PC-3 (cell line): ENCODE results near the gene ACTR10. TPM values are rescaled to one million over a fixed set of nuclear protein-coding genes. Genes with fewer than 3 reads are reported as not detected.
A peak's percentile ranks its signal among the peaks of the same experiment; 100 is the strongest.

ENCODE experiments used
- ATAC-seq: fragments of 200-7000 bp; cut with Tn5 transposase; 2 replicates; pipeline ENCODE4 v1.9.1; 2020; ENCODE audit warnings: mild to moderate bottlenecking, moderate library complexity
- BruUV-seq: library from RNA; stranded (reverse); fragments of 400-500 nt; replicated peaks from 2 replicates; lab custom pipeline; 2021; lab: Mats Ljungman, UMichigan
- CTCF ChIA-PET: fragments of 300-600 bp; sonication (Branson Sonifier 250); formaldehyde crosslinking; loops from one replicate; lab custom pipeline; 2022; ENCODE audit warnings: antibody characterized with exemption; lab: Charles Lee
- POLR2A ChIA-PET: fragments of 300-600 bp; sonication (Branson Sonifier 250); formaldehyde crosslinking; loops from one replicate; lab custom pipeline; 2022; ENCODE audit warnings: antibody characterized with exemption; ENCODE audit not compliant: unreplicated experiment; lab: Charles Lee
- DNase-seq: peaks from one replicate; pipeline ENCODE4 v3.0.0-alpha.2; 2015
- H2AFZ ChIP-seq: fragments of 300-600 bp; sonication (generic); 2 replicates; pipeline ENCODE4 v1.6.0; 2016; ENCODE audit warnings: antibody characterized with exemption, low read length
- H3F3A ChIP-seq: fragments of 300-600 bp; sonication (generic); one replicate; pipeline ENCODE4 v1.6.0; 2017; ENCODE audit warnings: antibody characterized with exemption, low read length, control low read depth, mild to moderate bottlenecking; ENCODE audit not compliant: unreplicated experiment
- H3K27ac ChIP-seq: fragments of 300-600 bp; sonication (generic); 2 replicates; pipeline ENCODE4 v1.5.1; 2016; ENCODE audit warnings: mild to moderate bottlenecking, low read length
- H3K27me3 ChIP-seq: fragments of 300-600 bp; sonication (generic); 2 replicates; pipeline ENCODE4 v1.6.1; 2016; ENCODE audit warnings: low read length, mixed read lengths
- H3K36me3 ChIP-seq: fragments of 300-600 bp; sonication (generic); 2 replicates; pipeline ENCODE4 v1.6.1; 2016; ENCODE audit warnings: low read depth, mixed run types, low read length, mixed read lengths
- H3K4me1 ChIP-seq: fragments of 300-600 bp; sonication (generic); 2 replicates; pipeline ENCODE4 v1.5.1; 2016; ENCODE audit warnings: low read length; ENCODE audit not compliant: insufficient read depth
- H3K4me2 ChIP-seq: fragments of 300-600 bp; sonication (generic); 2 replicates; pipeline ENCODE4 v1.6.0; 2016; ENCODE audit warnings: low read length
- H3K4me3 ChIP-seq: fragments of 300-600 bp; sonication (generic); 2 replicates; pipeline ENCODE4 v1.5.1; 2016; ENCODE audit warnings: mild to moderate bottlenecking, low read length, mixed read lengths
- H3K79me2 ChIP-seq: fragments of 300-600 bp; sonication (generic); 2 replicates; pipeline ENCODE4 v1.6.1; 2017; ENCODE audit warnings: low read length, mixed read lengths
- H3K9ac ChIP-seq: fragments of 300-600 bp; sonication (generic); 2 replicates; pipeline ENCODE4 v1.6.0; 2016; ENCODE audit warnings: mild to moderate bottlenecking, low read length
- H3K9me2 ChIP-seq: fragments of 300-600 bp; sonication (generic); replicated peaks from 2 replicates; pipeline ENCODE4 v1.6.1; 2016; ENCODE audit warnings: mixed run types, low read length, mixed read lengths
- H3K9me3 ChIP-seq: fragments of 300-600 bp; sonication (generic); 2 replicates; pipeline ENCODE4 v1.6.1; 2016; ENCODE audit warnings: low read length, mixed read lengths
- H4K20me1 ChIP-seq: fragments of 300-600 bp; sonication (generic); 2 replicates; pipeline ENCODE4 v1.6.1; 2016; ENCODE audit warnings: low read length, mixed read lengths
- CTCF ChIP-seq: fragments of 300-600 bp; sonication (generic); conservative IDR thresholded peaks from 2 replicates; pipeline ENCODE4 v1.5.1; 2017; ENCODE audit warnings: antibody characterized with exemption, low read depth, mild to moderate bottlenecking, low read length
- EZH2 ChIP-seq: fragments of 300-600 bp; sonication (generic); IDR thresholded peaks from one replicate; pipeline ENCODE4 v1.6.1; 2017; ENCODE audit warnings: antibody characterized with exemption, mild to moderate bottlenecking, low read length; ENCODE audit not compliant: unreplicated experiment
- EZH2phosphoT487 ChIP-seq: fragments of 300-600 bp; sonication (generic); IDR thresholded peaks from 2 replicates; pipeline ENCODE4 v1.6.1; 2018; ENCODE audit warnings: mild to moderate bottlenecking, antibody characterized with exemption, low read length, borderline replicate concordance
- intact Hi-C: fragments of 100-400 bp; cut with micrococcal nuclease; formaldehyde crosslinking; loops from 2 replicates; pipeline ENCODE4 v1.9.0; 2023
- total RNA-seq: library from RNA; depleted of rRNA; stranded (reverse); fragments of >200 nt; gene quantifications from 2 replicates; pipeline ENCODE4 v1.2.3, GENCODE V29; 2014

ACTR10 gene
- total RNA-seq, 1 experiment from 2014 or later: 126 TPM

GRCh38 chr14:58151133-58152013 is 48.6 kb upstream of the ACTR10 start:
- TF ChIP-seq EZH2 (peak; percentile 93), CTCF (no peak), EZH2phosphoT487 (peak; percentile 64; the same call in 1 of the 2 replicates)
- Histone ChIP-seq H3K79me2 (no peaks in the 10 kb centered on the region), H3F3A (no peaks in the 10 kb centered on the region), H3K36me3 (no peaks in the 10 kb centered on the region), H3K4me1 (peaks cover 12% of the 10 kb centered on the region), H3K4me3 (peak overlapping the region; percentile 73), H3K9ac (peak overlapping the region; percentile 3; the same call in 1 of the 2 replicates), H3K9me3 (no peaks in the 10 kb centered on the region), H2AFZ (peak overlapping the region; percentile 97), H3K9me2 (no peaks in the 10 kb centered on the region), H3K27ac (no peak overlapping the region), H3K27me3 (peaks cover 54% of the 10 kb centered on the region), H3K4me2 (peak overlapping the region; percentile 91), H4K20me1 (no peaks in the 10 kb centered on the region)
- intact Hi-C loops: loop anchor here (1.0 to 2.0 kb wide), 2 partner anchors 43 to 49 kb away; partner anchors contain the start of gene ACTR10
- BruUV-seq: TSS peak; percentile 35
- CTCF ChIA-PET: no interaction called here
- peak; percentile 54 for DNase-seq
- ATAC-seq: peak; percentile 65
- POLR2A ChIA-PET: no interaction called here

- Histone ChIP-seq H3F3A (no peaks in the 10 kb centered on the region), H3K27ac (no peak within 1 kb of the TSS), H3K4me1 (peaks cover 12% of the 10 kb centered on the region), H4K20me1 (no peaks in the 10 kb centered on the region), H2AFZ (peak within 1 kb of the TSS; percentile 97), H3K4me2 (peak within 1 kb of the TSS; percentile 91), H3K9ac (peak within 1 kb of the TSS; percentile 3; the same call in 1 of the 2 replicates), H3K36me3 (no peaks in the 10 kb centered on the region), H3K79me2 (no peaks in the 10 kb centered on the region), H3K27me3 (peaks cover 47% of the 10 kb centered on the region), H3K9me2 (no peaks in the 10 kb centered on the region), H3K9me3 (no peaks in the 10 kb centered on the region), H3K4me3 (peak within 1 kb of the TSS; percentile 73)
- no TSS peak for BruUV-seq
- intact Hi-C loops: loop anchor here (1.0 to 2.0 kb wide), 2 partner anchors 44 to 49 kb away; partner anchors contain the start of gene ACTR10
- ChIA-PET POLR2A (no interaction called here), CTCF (no interaction called here)
- ATAC-seq: peak; percentile 95
- no peak; the same call in 1 of the 2 replicates for TF ChIP-seq CTCF
- TF ChIP-seq EZH2: no peak
- no peak for TF ChIP-seq EZH2phosphoT487
- peak; percentile 98 for DNase-seq
These were observed 47.7 kb upstream of the ACTR10 start, which contains the start of gene ARMH4 for GRCh38 chr14:58152014-58152857. Gene ARMH4 (minus strand): TSS chr14:58152213. CDS start chr14:58139358, 12,855 bp downstream.
